Osteocyte (in vitro differentiated cells): ENCODE results near the gene PIK3AP1. TPM values are rescaled to one million over a fixed set of nuclear protein-coding genes. Genes with fewer than 3 reads are reported as not detected.

Source experiments
- DNase-seq: peaks from one replicate; pipeline ENCODE4 v3.0.0; 2021; ENCODE audit warnings: mixed read lengths; ENCODE audit not compliant: unreplicated experiment; ENCODE audit errors: extremely low spot score
- H3K27ac Mint-ChIP-seq: one replicate; pipeline ENCODE4 v1.8.0; 2021; ENCODE audit warnings: mild to moderate bottlenecking, mixed read lengths; ENCODE audit not compliant: unreplicated experiment
- H3K27me3 Mint-ChIP-seq: one replicate; pipeline ENCODE4 v1.8.0; 2021; ENCODE audit warnings: mixed read lengths; ENCODE audit not compliant: unreplicated experiment
- H3K36me3 Mint-ChIP-seq: one replicate; pipeline ENCODE4 v1.8.0; 2021; ENCODE audit warnings: mixed read lengths; ENCODE audit not compliant: unreplicated experiment
- H3K4me1 Mint-ChIP-seq: one replicate; pipeline ENCODE4 v1.8.0; 2021; ENCODE audit warnings: mixed read lengths; ENCODE audit not compliant: unreplicated experiment
- H3K4me3 Mint-ChIP-seq: one replicate; pipeline ENCODE4 v1.8.0; 2021; ENCODE audit warnings: mild to moderate bottlenecking, moderate library complexity, mixed read lengths; ENCODE audit not compliant: unreplicated experiment
- H3K9me3 Mint-ChIP-seq: one replicate; pipeline ENCODE4 v1.8.0; 2021; ENCODE audit warnings: mixed read lengths; ENCODE audit not compliant: unreplicated experiment
- CTCF ChIP-seq: fragments of 200-600 bp; sonication (generic); IDR thresholded peaks from 2 replicates; pipeline ENCODE4 v1.5.0; 2021; ENCODE audit warnings: antibody characterized with exemption, mild to moderate bottlenecking, moderate library complexity
- total RNA-seq: library from RNA; stranded (reverse); gene quantifications from 2 replicates; pipeline ENCODE4 v1.2.1, GENCODE V29; 2021

Gene PIK3AP1
- total RNA-seq, 1 donor from 2014 or later = 0.19 TPM

DNA sequence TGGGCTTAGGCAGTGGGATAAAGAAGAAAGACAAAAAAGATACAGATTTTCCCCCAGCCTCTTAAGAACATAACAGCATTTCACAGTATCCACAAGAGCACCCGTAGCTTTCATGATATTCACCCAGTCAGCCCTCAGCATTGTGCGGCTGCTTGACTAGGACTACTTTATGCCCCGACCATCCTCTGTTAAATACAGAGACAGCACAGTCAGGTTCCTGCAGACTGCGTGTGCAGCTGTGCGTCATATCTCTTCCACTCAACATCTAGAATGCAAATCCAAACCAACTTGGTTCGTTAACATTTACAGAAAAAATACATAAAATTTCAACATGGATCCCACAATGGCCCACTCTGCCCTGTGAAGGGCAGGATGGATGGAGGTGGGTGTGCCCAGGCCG lies 33.8 kb downstream of the PIK3AP1 start:
- H3K27ac Mint-ChIP-seq = no peak overlapping the region
- H3K27me3 Mint-ChIP-seq = peaks cover 4% of the 10 kb centered on the region
- H3K4me3 Mint-ChIP-seq = no peak overlapping the region
- H3K36me3 Mint-ChIP-seq = no peaks in the 10 kb centered on the region
- H3K4me1 Mint-ChIP-seq = peaks cover 2% of the 10 kb centered on the region
- TF ChIP-seq CTCF = no peak
- DNase-seq = no peak
- H3K9me3 Mint-ChIP-seq = no peaks in the 10 kb centered on the region

DNA sequence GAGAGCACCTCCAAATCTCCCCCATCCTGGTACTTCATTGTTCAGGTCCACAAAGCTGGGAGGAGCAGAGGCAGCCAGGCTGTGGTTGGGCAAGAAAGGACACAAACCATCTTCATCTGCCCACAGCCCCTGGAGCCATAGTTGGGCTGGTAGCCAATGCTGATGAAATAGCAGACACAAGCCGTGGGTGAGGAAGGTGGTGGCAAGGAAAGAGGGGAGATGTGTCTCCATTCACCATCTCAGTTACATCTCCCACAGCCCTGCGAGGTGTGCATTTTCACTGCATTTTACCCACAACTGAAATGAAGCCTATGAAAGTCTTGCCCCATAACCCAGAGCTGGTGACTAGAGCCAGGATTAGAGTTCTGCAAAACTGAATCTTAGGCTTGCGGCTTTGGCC lies 35.0 kb downstream of the PIK3AP1 start:
- Mint-ChIP-seq H3K27me3 (peaks cover 4% of the 10 kb centered on the region), H3K9me3 (no peaks in the 10 kb centered on the region)

DNA sequence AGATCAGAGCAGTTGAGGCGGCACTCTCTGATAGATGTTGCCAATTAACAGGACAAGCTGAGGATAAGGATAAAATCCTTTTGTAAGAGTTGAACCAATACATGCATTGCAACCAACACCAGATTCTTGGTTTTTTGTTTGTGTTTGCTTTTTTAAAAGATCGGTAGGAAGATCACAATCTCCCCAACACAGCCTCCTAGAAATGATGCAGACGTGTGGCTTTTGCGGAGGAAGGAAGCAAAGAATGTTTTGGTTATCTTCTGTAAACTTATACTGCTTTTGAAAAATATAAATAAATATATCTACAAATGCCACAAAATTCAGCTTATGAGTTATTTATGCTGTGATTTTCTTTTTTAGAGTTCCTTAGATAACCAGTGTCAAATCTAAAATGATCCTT lies 35.5 kb downstream of the PIK3AP1 start:
- peaks cover 4% of the 10 kb centered on the region for H3K27me3 Mint-ChIP-seq
- DNase-seq = no peak
- no peak for TF ChIP-seq CTCF

More for the DNA sequence above, 35.0 kb downstream of the PIK3AP1 start:
- Mint-ChIP-seq H3K27ac (no peak overlapping the region), H3K4me1 (no peaks in the 10 kb centered on the region), H3K4me3 (no peak overlapping the region), H3K36me3 (no peaks in the 10 kb centered on the region)
- no peak for DNase-seq
- no peak for TF ChIP-seq CTCF

DNA sequence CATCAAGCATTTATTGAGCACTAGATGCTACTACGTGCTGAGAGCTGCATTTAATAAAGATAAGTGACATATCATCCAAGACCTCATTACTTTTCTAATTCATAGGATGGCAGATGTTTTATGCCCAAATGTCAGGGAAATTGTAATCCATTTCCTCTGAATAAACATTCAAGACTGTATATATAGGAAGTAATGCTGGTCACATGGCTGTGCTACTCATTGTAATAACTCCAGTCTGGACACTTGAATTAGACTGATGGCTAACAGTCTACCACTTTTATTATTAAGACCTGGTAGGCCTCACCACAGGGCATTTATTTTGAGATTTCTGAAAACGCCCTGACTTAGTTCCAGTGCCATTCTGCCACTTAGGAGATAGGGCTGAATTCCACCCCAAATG lies 36.6 kb downstream of the PIK3AP1 start:
- H3K27me3 Mint-ChIP-seq = peaks cover 5% of the 10 kb centered on the region
- no peak for DNase-seq
- H3K9me3 Mint-ChIP-seq = no peaks in the 10 kb centered on the region
- TF ChIP-seq CTCF = no peak
- no peaks in the 10 kb centered on the region for H3K4me1 Mint-ChIP-seq
- no peaks in the 10 kb centered on the region for H3K36me3 Mint-ChIP-seq
- H3K4me3 Mint-ChIP-seq = no peak overlapping the region
- no peak overlapping the region for H3K27ac Mint-ChIP-seq

More for the DNA sequence above, 35.5 kb downstream of the PIK3AP1 start:
- no peak overlapping the region for H3K27ac Mint-ChIP-seq
- H3K4me1 Mint-ChIP-seq = no peaks in the 10 kb centered on the region
- no peaks in the 10 kb centered on the region for H3K36me3 Mint-ChIP-seq
- H3K9me3 Mint-ChIP-seq = no peaks in the 10 kb centered on the region
- no peak overlapping the region for H3K4me3 Mint-ChIP-seq

DNA sequence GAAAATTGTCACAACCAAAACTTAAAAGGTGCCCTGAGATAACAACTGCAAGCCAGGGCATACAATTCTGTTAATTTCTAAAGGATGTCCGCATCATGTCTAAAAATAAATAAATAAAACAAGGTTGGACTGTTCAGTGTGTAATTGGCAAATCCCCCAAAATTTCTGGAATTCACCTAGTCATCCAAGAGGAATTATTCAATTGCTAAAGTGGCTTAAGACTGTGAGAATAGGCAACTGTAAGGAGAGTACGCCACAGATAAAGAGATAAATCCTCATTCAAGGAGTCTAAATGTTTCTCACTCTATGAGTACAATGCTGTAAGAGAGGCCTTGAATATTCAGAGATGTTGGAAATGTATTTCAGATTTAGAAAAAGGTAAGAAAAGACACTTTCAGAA lies 37.2 kb downstream of the PIK3AP1 start:
- Mint-ChIP-seq H3K4me3 (no peak overlapping the region), H3K9me3 (no peaks in the 10 kb centered on the region), H3K4me1 (no peaks in the 10 kb centered on the region), H3K27ac (no peak overlapping the region), H3K36me3 (no peaks in the 10 kb centered on the region), H3K27me3 (peaks cover 7% of the 10 kb centered on the region)
- DNase-seq = no peak
- no peak for TF ChIP-seq CTCF
